CD4-positive, alpha-beta T cell (primary cell): ENCODE measurements around the gene XCL2. TPM values are rescaled to one million over a fixed set of nuclear protein-coding genes. Genes with fewer than 3 reads are reported as not detected.

Source experiments
- ATAC-seq: fragments of 200-7000 bp; cut with Tn5 transposase; one replicate; pipeline ENCODE4 v1.10.0; 2022; ENCODE audit warnings: mild to moderate bottlenecking; ENCODE audit not compliant: poor library complexity
- CTCF ChIA-PET: fragments of 350-600 bp; sonication (Branson Sonifier 250); formaldehyde crosslinking; loops from one replicate; lab custom pipeline; 2021; ENCODE audit warnings: antibody characterized with exemption, inconsistent platforms; lab: Charles Lee
- POLR2A ChIA-PET: fragments of 350-600 bp; sonication (Branson Sonifier 250); formaldehyde crosslinking; loops from one replicate; lab custom pipeline; 2021; ENCODE audit warnings: antibody characterized with exemption, inconsistent platforms; lab: Charles Lee
- DNase-seq, 14 experiments: peaks; one replicate each; pipeline ENCODE4 v3.0.0-alpha.2; 2013 to 2020; ENCODE audit warnings: mixed read lengths in 2 of 14
- H3K27ac ChIP-seq, 2 donors: one replicate each; pipeline versions ENCODE4 v1.5.1 to v1.7.0; 2013; ENCODE audit warnings: low read length in 2 of 2, low read depth in 1 of 2, mild to moderate bottlenecking in 1 of 2
- H3K27me3 ChIP-seq, 2 experiments: 1 replicate in 1 of 2; 2 replicates in 1 of 2; pipeline versions ENCODE4 v1.6.1 to v1.7.0; 2013; ENCODE audit warnings: low read length in 2 of 2, control low read depth in 1 of 2, mild to moderate bottlenecking in 1 of 2, moderate library complexity in 1 of 2; ENCODE audit not compliant: insufficient read depth in 2 of 2, control insufficient read depth in 1 of 2
- H3K36me3 ChIP-seq: one replicate; pipeline ENCODE4 v1.6.1; 2013; ENCODE audit warnings: low read length, control low read depth; ENCODE audit not compliant: insufficient read depth
- H3K4me1 ChIP-seq: one replicate; pipeline ENCODE4 v1.6.1; 2013; ENCODE audit warnings: low read length, control low read depth; ENCODE audit not compliant: insufficient read depth
- H3K4me3 ChIP-seq: one replicate; pipeline ENCODE4 v1.5.1; 2013; ENCODE audit warnings: mild to moderate bottlenecking, low read length, moderate library complexity
- H3K9me3 ChIP-seq, 2 experiments: 1 replicate in 1 of 2; 2 replicates in 1 of 2; pipeline versions ENCODE4 v1.6.1 to v1.7.0; 2013; ENCODE audit warnings: low read length in 2 of 2, mild to moderate bottlenecking in 2 of 2, control low read depth in 1 of 2, moderate library complexity in 1 of 2; ENCODE audit not compliant: control insufficient read depth in 1 of 2, insufficient read depth in 1 of 2
- H3K27ac Mint-ChIP-seq: one replicate; pipeline ENCODE4 v1.8.0; 2020; ENCODE audit warnings: mixed read lengths
- H3K27me3 Mint-ChIP-seq: one replicate; pipeline ENCODE4 v1.8.0; 2021; ENCODE audit warnings: mixed read lengths
- H3K36me3 Mint-ChIP-seq: one replicate; pipeline ENCODE4 v1.8.0; 2021; ENCODE audit warnings: low read depth, mixed read lengths
- H3K4me1 Mint-ChIP-seq: one replicate; pipeline ENCODE4 v1.8.0; 2021; ENCODE audit warnings: low read depth, mixed read lengths
- H3K4me3 Mint-ChIP-seq: one replicate; pipeline ENCODE4 v1.8.0; 2020; ENCODE audit warnings: mild to moderate bottlenecking, mixed read lengths
- H3K9me3 Mint-ChIP-seq: one replicate; pipeline ENCODE4 v1.8.0; 2020; ENCODE audit warnings: mixed read lengths
- intact Hi-C, 2 experiments: fragments of 100-400 bp; cut with DNase I in 1 of 2; cut with micrococcal nuclease in 1 of 2; formaldehyde crosslinking; loops; one replicate each; pipeline versions ENCODE4 v1.15.1 to v1.9.0; 2023 to 2025; cut with DNase I, micrococcal nuclease
- total RNA-seq, 174 experiments: library from RNA in 2 of 174; stranded (reverse) in 2 of 174; gene quantifications; one replicate each; pipeline ENCODE4 v1.2.3 and lab custom pipeline; 2021 to 2026
- TF ChIP-seq, protein P1 (sequence below): fragments of 200-600 bp; IDR thresholded peaks from one replicate; pipeline ENCODE4 v1.8.0; 2022; ENCODE audit warnings: antibody characterized with exemption, mild to moderate bottlenecking

The XCL2 gene
- total RNA-seq, 2 experiments from 2014 or later = not detected

DNA sequence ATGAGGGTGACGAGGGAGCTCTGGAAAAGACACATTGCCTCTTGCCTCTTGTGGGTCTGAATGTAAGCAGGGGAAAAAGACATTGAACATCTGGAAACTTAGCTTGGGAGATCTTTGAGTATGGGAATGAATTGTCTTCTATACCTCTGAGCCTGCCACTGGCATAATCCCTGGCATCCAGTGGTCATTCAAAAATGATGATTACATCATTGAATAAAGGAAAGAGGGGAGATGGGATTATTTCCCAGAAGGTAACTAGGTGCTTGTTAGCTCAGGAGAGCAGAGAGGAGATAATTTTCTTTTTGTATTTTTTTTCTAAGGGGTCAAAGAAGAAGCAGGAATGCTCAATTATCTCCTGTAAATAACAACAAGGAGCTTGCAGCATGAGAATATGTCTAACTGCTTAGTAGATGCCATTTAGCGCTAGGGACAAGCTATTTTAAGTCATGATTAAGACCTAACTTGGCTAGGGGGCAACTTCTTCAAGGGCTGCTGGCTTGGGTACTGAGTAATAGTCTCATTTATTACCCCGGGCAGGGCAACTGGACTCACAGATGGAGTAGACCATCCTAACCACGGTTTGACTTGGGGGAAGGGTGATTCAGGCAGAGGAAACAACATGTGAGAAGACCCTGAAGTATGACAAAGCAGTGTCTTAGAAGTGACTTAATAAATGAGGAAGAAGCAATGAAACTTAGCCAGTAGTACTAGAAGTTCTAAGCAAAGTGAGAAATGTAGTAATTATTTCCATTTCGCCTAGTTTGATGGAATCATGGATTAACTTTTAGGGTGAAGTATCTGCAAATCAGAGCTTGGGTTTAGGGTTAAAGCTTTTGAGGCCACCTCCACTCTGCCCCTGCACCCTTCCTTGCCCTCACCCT, 11.0 kb upstream of the XCL2 start:
- H3K9me3 ChIP-seq = no peaks in the 10 kb centered on the region
- intact Hi-C loops = no loop called here
- Mint-ChIP-seq H3K27ac (no peak overlapping the region), H3K4me3 (no peak overlapping the region), H3K36me3 (no peaks in the 10 kb centered on the region), H3K27me3 (no peaks in the 10 kb centered on the region), H3K4me1 (peaks cover 26% of the 10 kb centered on the region), H3K9me3 (peaks cover 3% of the 10 kb centered on the region)
- no peaks in the 10 kb centered on the region for H3K36me3 ChIP-seq
- DNase-seq = no peak
- ChIA-PET POLR2A (no interaction called here), CTCF (no interaction called here)
- TF ChIP-seq, protein P1, sequence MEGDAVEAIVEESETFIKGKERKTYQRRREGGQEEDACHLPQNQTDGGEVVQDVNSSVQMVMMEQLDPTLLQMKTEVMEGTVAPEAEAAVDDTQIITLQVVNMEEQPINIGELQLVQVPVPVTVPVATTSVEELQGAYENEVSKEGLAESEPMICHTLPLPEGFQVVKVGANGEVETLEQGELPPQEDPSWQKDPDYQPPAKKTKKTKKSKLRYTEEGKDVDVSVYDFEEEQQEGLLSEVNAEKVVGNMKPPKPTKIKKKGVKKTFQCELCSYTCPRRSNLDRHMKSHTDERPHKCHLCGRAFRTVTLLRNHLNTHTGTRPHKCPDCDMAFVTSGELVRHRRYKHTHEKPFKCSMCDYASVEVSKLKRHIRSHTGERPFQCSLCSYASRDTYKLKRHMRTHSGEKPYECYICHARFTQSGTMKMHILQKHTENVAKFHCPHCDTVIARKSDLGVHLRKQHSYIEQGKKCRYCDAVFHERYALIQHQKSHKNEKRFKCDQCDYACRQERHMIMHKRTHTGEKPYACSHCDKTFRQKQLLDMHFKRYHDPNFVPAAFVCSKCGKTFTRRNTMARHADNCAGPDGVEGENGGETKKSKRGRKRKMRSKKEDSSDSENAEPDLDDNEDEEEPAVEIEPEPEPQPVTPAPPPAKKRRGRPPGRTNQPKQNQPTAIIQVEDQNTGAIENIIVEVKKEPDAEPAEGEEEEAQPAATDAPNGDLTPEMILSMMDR = no peak
- no peak overlapping the region for H3K27ac ChIP-seq
- no peak overlapping the region for H3K4me3 ChIP-seq
- no peak for ATAC-seq
- H3K4me1 ChIP-seq = peaks cover 2% of the 10 kb centered on the region
- no peaks in the 10 kb centered on the region for H3K27me3 ChIP-seq

DNA sequence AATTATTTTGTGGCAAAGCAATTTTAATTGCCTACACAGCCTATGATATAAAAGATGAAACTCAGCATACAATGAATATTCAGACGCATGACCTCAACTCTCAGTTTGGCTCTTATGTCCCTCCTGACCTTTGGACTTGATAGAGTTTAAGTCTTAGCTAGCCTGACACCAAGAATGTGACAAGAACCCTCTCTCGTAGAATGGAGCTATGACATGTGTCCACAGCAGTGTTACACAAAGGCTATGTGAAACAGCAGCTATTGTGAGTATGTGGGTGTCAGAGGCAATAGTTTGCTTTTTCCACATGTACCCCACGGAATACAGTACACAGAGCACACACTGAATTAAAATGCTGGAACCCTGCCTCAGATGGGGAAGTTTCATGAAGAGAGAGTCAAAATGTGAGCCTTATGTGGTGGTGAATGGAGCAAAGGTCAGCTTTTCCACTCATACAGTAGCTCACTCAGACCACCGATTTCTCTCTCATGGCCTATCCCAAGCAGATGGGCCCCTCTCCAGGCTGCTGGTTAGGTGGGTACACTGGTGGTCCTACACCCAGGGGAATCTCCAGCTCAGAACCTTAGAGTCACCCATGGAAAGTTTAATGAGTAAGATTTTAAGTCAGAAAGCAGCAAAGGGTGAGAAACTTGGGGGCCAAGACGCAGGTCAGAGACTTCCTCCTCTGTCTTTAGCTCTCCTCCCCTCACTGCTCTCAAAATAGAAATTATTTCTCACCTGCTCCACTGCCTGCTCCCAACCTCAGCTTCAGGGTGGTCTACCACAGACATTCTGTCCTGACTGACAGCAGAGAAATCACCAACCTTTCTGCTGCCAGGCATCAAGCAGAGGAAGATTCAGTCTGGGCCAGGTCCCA, 10.1 kb upstream of the XCL2 start:
- Histone ChIP-seq H3K4me1 (peaks cover 2% of the 10 kb centered on the region), H3K4me3 (no peak overlapping the region), H3K27me3 (no peaks in the 10 kb centered on the region), H3K9me3 (no peaks in the 10 kb centered on the region), H3K36me3 (no peaks in the 10 kb centered on the region), H3K27ac (no peak overlapping the region)
- H3K27ac Mint-ChIP-seq = no peak overlapping the region
- H3K27me3 Mint-ChIP-seq = no peaks in the 10 kb centered on the region
- no peak overlapping the region for H3K4me3 Mint-ChIP-seq
- POLR2A ChIA-PET = no interaction called here
- CTCF ChIA-PET = no interaction called here
- intact Hi-C loops = no loop called here
- ATAC-seq (no peak), DNase-seq (peak in 1 of 14 experiments; percentile 49)
- no peaks in the 10 kb centered on the region for H3K36me3 Mint-ChIP-seq
- H3K9me3 Mint-ChIP-seq = peaks cover 3% of the 10 kb centered on the region
- TF ChIP-seq, protein P1 = no peak
- peaks cover 26% of the 10 kb centered on the region for H3K4me1 Mint-ChIP-seq

DNA sequence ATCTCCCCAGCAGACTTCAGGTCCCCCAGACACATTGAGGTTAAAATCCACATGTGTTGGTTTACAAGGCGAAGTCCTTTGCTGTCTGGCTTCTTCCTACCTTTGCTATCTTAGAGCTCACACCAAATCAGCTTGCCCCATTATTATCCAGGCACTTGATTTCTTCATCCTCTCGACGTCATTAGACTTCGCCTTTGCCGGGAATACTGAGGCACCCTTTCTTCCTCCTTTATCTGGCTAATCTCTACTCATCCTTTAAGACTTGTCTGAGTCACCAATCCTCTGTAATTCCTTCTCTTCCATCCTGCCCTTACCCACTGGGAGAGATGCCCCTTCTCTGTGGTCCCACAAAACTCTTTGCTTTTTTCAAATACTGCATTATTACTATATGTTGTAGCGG, 9.2 kb upstream of the XCL2 start:
- H3K36me3 Mint-ChIP-seq = no peaks in the 10 kb centered on the region
- ATAC-seq = no peak

More for the DNA sequence above, 9.2 kb upstream of the XCL2 start:
- H3K27me3 ChIP-seq = no peaks in the 10 kb centered on the region
- Mint-ChIP-seq H3K27me3 (no peaks in the 10 kb centered on the region), H3K27ac (no peak overlapping the region), H3K9me3 (peaks cover 3% of the 10 kb centered on the region), H3K4me1 (peaks cover 24% of the 10 kb centered on the region), H3K4me3 (no peak overlapping the region)
- H3K4me1 ChIP-seq = peaks cover 2% of the 10 kb centered on the region
- H3K27ac ChIP-seq = no peak overlapping the region
- ChIA-PET POLR2A (no interaction called here), CTCF (no interaction called here)
- H3K9me3 ChIP-seq = no peaks in the 10 kb centered on the region
- intact Hi-C loops = no loop called here
- H3K4me3 ChIP-seq = no peak overlapping the region
- DNase-seq = no peak
- H3K36me3 ChIP-seq = no peaks in the 10 kb centered on the region
- TF ChIP-seq, protein P1 = no peak
